ENCODE results near the gene HDAC4.

HDAC4 gene

GRCh38 chr2:239035361-239035814, 365.4 kb downstream of the HDAC4 start:
- DNase-seq (ENCODE audit: low read depth), result peak; percentile 69
- Histone ChIP-seq H3K27me3 (replicated peaks; ENCODE audit: control insufficient read depth, insufficient read depth, low read length) (peaks cover 10% of the 10 kb centered on the region), H3K4me3 (ENCODE audit: low read length) (no peak overlapping the region)

GRCh38 chr2:239034561-239035341, 366.1 kb downstream of the HDAC4 start:
- Histone ChIP-seq H3K4me3 (ENCODE audit: low read length) (no peak overlapping the region), H3K27me3 (replicated peaks; ENCODE audit: control insufficient read depth, insufficient read depth, low read length) (peaks cover 8% of the 10 kb centered on the region), H3K9ac (ENCODE audit: low read length) (no peak overlapping the region), H3K4me1 (ENCODE audit: control insufficient read depth, insufficient read depth, low read length) (no peaks in the 10 kb centered on the region), H3K9me3 (ENCODE audit: control insufficient read depth, low read length) (no peaks in the 10 kb centered on the region), H3K36me3 (ENCODE audit: control insufficient read depth, insufficient read depth, low read length, severe bottlenecking) (no peaks in the 10 kb centered on the region)
- no peak for DNase-seq (ENCODE audit: low read depth)

More at GRCh38 chr2:239035361-239035814, 365.4 kb downstream of the HDAC4 start:
- H3K9ac ChIP-seq (ENCODE audit: low read length), result no peak overlapping the region
- no peaks in the 10 kb centered on the region for H3K36me3 ChIP-seq (ENCODE audit: control insufficient read depth, insufficient read depth, low read length, severe bottlenecking)
- no peaks in the 10 kb centered on the region for H3K4me1 ChIP-seq (ENCODE audit: control insufficient read depth, insufficient read depth, low read length)
- H3K9me3 ChIP-seq (ENCODE audit: control insufficient read depth, low read length), result no peaks in the 10 kb centered on the region

GRCh38 chr2:239033801-239034560, 366.8 kb downstream of the HDAC4 start:
- no peak for DNase-seq (ENCODE audit: low read depth)
- no peaks in the 10 kb centered on the region for H3K36me3 ChIP-seq (ENCODE audit: control insufficient read depth, insufficient read depth, low read length, severe bottlenecking)

GRCh38 chr2:239029958-239030357, 370.9 kb downstream of the HDAC4 start:
- no peak for DNase-seq (ENCODE audit: low read depth)
- Histone ChIP-seq H3K4me1 (ENCODE audit: control insufficient read depth, insufficient read depth, low read length) (peaks cover 12% of the 10 kb centered on the region), H3K27me3 (replicated peaks; ENCODE audit: control insufficient read depth, insufficient read depth, low read length) (no peaks in the 10 kb centered on the region), H3K4me3 (ENCODE audit: low read length) (no peak overlapping the region), H3K9me3 (ENCODE audit: control insufficient read depth, low read length) (no peaks in the 10 kb centered on the region), H3K36me3 (ENCODE audit: control insufficient read depth, insufficient read depth, low read length, severe bottlenecking) (no peaks in the 10 kb centered on the region), H3K9ac (ENCODE audit: low read length) (no peak overlapping the region)

More at GRCh38 chr2:239033801-239034560, 366.8 kb downstream of the HDAC4 start:
- Histone ChIP-seq H3K9ac (ENCODE audit: low read length) (no peak overlapping the region), H3K4me1 (ENCODE audit: control insufficient read depth, insufficient read depth, low read length) (no peaks in the 10 kb centered on the region), H3K4me3 (ENCODE audit: low read length) (no peak overlapping the region), H3K9me3 (ENCODE audit: control insufficient read depth, low read length) (no peaks in the 10 kb centered on the region), H3K27me3 (replicated peaks; ENCODE audit: control insufficient read depth, insufficient read depth, low read length) (peaks cover 3% of the 10 kb centered on the region)

DNA sequence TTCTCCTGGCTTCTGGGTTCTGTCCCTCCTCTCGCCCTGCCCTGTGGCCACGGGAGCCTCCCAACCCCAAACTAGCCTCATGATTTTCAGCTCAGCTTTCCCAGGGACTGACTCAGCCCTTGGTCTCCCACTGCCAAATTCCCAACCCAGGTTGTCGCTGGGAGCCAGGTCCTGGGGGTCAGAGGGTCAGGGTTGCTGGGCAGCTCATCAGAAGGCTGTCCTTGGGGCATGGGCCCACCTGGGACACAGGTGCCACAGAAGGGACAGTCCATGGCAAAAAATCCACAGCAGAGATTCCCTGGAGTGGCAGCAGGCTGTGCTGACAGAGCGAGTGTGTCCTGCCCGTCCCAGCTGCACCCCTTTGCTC, 372.6 kb downstream of the HDAC4 start:
- peak overlapping the region; percentile 9 for H3K9ac ChIP-seq (ENCODE audit: low read length)
- no peak overlapping the region for H3K4me3 ChIP-seq (ENCODE audit: low read length)
- H3K4me1 ChIP-seq (ENCODE audit: control insufficient read depth, insufficient read depth, low read length), result peaks cover 17% of the 10 kb centered on the region
- H3K27me3 ChIP-seq (replicated peaks; ENCODE audit: control insufficient read depth, insufficient read depth, low read length), result no peaks in the 10 kb centered on the region
- no peaks in the 10 kb centered on the region for H3K36me3 ChIP-seq (ENCODE audit: control insufficient read depth, insufficient read depth, low read length, severe bottlenecking)
- no peaks in the 10 kb centered on the region for H3K9me3 ChIP-seq (ENCODE audit: control insufficient read depth, low read length)
- no peak for DNase-seq (ENCODE audit: low read depth)

GRCh38 chr2:239027391-239028252, 373.2 kb downstream of the HDAC4 start:
- Histone ChIP-seq H3K27me3 (replicated peaks; ENCODE audit: control insufficient read depth, insufficient read depth, low read length) (no peaks in the 10 kb centered on the region), H3K9ac (ENCODE audit: low read length) (peak overlapping the region; percentile 9), H3K36me3 (ENCODE audit: control insufficient read depth, insufficient read depth, low read length, severe bottlenecking) (no peaks in the 10 kb centered on the region), H3K9me3 (ENCODE audit: control insufficient read depth, low read length) (no peaks in the 10 kb centered on the region), H3K4me3 (ENCODE audit: low read length) (no peak overlapping the region), H3K4me1 (ENCODE audit: control insufficient read depth, insufficient read depth, low read length) (peaks cover 19% of the 10 kb centered on the region)
- no peak for DNase-seq (ENCODE audit: low read depth)

GRCh38 chr2:239026711-239027361, 374.0 kb downstream of the HDAC4 start:
- Histone ChIP-seq H3K9ac (ENCODE audit: low read length) (no peak overlapping the region), H3K27me3 (replicated peaks; ENCODE audit: control insufficient read depth, insufficient read depth, low read length) (no peaks in the 10 kb centered on the region), H3K4me3 (ENCODE audit: low read length) (no peak overlapping the region), H3K9me3 (ENCODE audit: control insufficient read depth, low read length) (no peaks in the 10 kb centered on the region), H3K36me3 (ENCODE audit: control insufficient read depth, insufficient read depth, low read length, severe bottlenecking) (no peaks in the 10 kb centered on the region), H3K4me1 (ENCODE audit: control insufficient read depth, insufficient read depth, low read length) (peaks cover 24% of the 10 kb centered on the region)
- no peak for DNase-seq (ENCODE audit: low read depth)

DNA sequence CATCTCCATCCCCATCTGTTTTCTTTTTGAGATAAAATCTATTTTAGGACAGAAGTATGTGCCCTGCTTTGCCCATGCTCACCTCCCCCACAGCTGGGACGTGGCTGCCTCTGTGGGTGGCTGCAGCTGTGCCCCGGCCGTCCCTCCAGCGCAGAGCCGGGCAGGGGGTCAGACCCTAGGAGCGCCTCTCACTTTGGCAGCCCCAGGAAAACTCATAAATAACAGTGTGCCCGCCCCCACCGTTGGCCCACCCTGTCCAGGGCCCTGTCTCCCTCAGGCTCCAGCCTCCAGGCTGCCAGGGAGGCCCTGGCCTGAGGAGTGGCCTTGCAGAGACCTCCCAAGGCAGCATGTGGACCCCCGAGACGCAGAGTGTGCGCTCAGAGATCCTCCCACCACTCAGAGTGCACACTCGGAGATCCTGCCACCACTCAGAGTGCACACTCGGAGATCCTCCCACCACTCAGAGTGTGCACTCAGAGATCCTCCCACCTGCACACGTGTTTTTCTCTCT, 374.8 kb downstream of the HDAC4 start:
- peak; percentile 17 for DNase-seq (ENCODE audit: low read depth)
- no peak overlapping the region for H3K9ac ChIP-seq (ENCODE audit: low read length)

GRCh38 chr2:239025096-239025801, 375.6 kb downstream of the HDAC4 start:
- DNase-seq (ENCODE audit: low read depth), result peak; percentile 39
- Histone ChIP-seq H3K36me3 (ENCODE audit: control insufficient read depth, insufficient read depth, low read length, severe bottlenecking) (no peaks in the 10 kb centered on the region), H3K4me1 (ENCODE audit: control insufficient read depth, insufficient read depth, low read length) (peaks cover 24% of the 10 kb centered on the region), H3K9me3 (ENCODE audit: control insufficient read depth, low read length) (no peaks in the 10 kb centered on the region), H3K27me3 (replicated peaks; ENCODE audit: control insufficient read depth, insufficient read depth, low read length) (peaks cover 4% of the 10 kb centered on the region), H3K9ac (ENCODE audit: low read length) (no peak overlapping the region), H3K4me3 (ENCODE audit: low read length) (no peak overlapping the region)

More for the DNA sequence above, 374.8 kb downstream of the HDAC4 start:
- peaks cover 24% of the 10 kb centered on the region for H3K4me1 ChIP-seq (ENCODE audit: control insufficient read depth, insufficient read depth, low read length)
- no peaks in the 10 kb centered on the region for H3K9me3 ChIP-seq (ENCODE audit: control insufficient read depth, low read length)
- no peaks in the 10 kb centered on the region for H3K36me3 ChIP-seq (ENCODE audit: control insufficient read depth, insufficient read depth, low read length, severe bottlenecking)
- H3K27me3 ChIP-seq (replicated peaks; ENCODE audit: control insufficient read depth, insufficient read depth, low read length), result no peaks in the 10 kb centered on the region
- H3K4me3 ChIP-seq (ENCODE audit: low read length), result no peak overlapping the region

DNA sequence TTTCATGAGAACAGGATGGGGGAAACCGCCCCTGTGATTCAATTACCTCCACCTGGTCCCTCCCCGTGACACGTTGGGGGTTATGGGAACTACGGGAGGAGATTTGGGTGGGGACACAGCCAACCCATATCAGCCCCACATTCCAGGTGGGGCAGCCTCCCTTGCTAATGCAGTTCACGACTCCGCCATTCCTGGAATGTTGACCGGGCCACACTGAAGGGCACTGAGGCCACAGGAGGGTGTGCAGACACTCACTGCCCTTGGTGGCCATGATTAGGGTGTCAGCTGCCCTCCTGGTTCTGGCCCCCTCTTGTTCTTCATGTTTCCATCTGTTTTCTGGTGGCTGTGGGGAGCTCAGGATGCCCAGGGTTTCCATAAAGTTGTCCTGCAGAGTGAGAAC, 376.6 kb downstream of the HDAC4 start:
- Histone ChIP-seq H3K27me3 (replicated peaks; ENCODE audit: control insufficient read depth, insufficient read depth, low read length) (peaks cover 4% of the 10 kb centered on the region), H3K4me1 (ENCODE audit: control insufficient read depth, insufficient read depth, low read length) (peaks cover 24% of the 10 kb centered on the region), H3K9me3 (ENCODE audit: control insufficient read depth, low read length) (no peaks in the 10 kb centered on the region), H3K9ac (ENCODE audit: low read length) (no peak overlapping the region), H3K36me3 (ENCODE audit: control insufficient read depth, insufficient read depth, low read length, severe bottlenecking) (no peaks in the 10 kb centered on the region), H3K4me3 (ENCODE audit: low read length) (no peak overlapping the region)
- no peak for DNase-seq (ENCODE audit: low read depth)

Measured in adipocyte (in vitro differentiated cells).